GM23338 (cell line): ENCODE results near the gene UBN1. TPM values are rescaled to one million over a fixed set of nuclear protein-coding genes. Genes with fewer than 3 reads are reported as not detected.

Experiments
- ATAC-seq: fragments of 200-7000 bp; cut with Tn5 transposase; 3 replicates; pipeline ENCODE4 v1.9.1; 2020
- DNase-seq: peaks from one replicate; pipeline ENCODE4 v3.0.0-alpha.2; 2015; ENCODE audit warnings: low spot score
- H2AFZ ChIP-seq: fragments of 200-600 bp; sonication (generic); 2 replicates; pipeline ENCODE4 v1.8.0; 2016; ENCODE audit warnings: antibody characterized with exemption, mild to moderate bottlenecking, moderate library complexity
- H3F3A ChIP-seq: fragments of 200-600 bp; sonication (generic); replicated peaks from 2 replicates; pipeline ENCODE4 v1.8.0; 2017; ENCODE audit warnings: antibody characterized with exemption, mixed run types, low read depth
- H3K27ac ChIP-seq: fragments of 200-600 bp; sonication (generic); 2 replicates; pipeline ENCODE4 v1.6.1; 2016; ENCODE audit warnings: low read depth
- H3K27me3 ChIP-seq: fragments of 200-600 bp; sonication (generic); 2 replicates; pipeline ENCODE4 v1.8.0; 2016; ENCODE audit warnings: mild to moderate bottlenecking, mixed run types, moderate library complexity; ENCODE audit not compliant: insufficient read depth
- H3K36me3 ChIP-seq: fragments of 200-600 bp; sonication (generic); 2 replicates; pipeline ENCODE4 v1.8.0; 2016; ENCODE audit warnings: mild to moderate bottlenecking; ENCODE audit not compliant: insufficient read depth
- H3K4me1 ChIP-seq: fragments of 200-600 bp; sonication (generic); 2 replicates; pipeline ENCODE4 v1.8.0; 2016; ENCODE audit warnings: mild to moderate bottlenecking, moderate library complexity; ENCODE audit not compliant: insufficient read depth
- H3K4me2 ChIP-seq: fragments of 200-600 bp; sonication (generic); 2 replicates; pipeline ENCODE4 v1.7.1; 2017; ENCODE audit warnings: mixed run types
- H3K4me3 ChIP-seq: fragments of 200-600 bp; sonication (generic); 2 replicates; pipeline ENCODE4 v1.6.1; 2016; ENCODE audit warnings: mixed run types
- H3K79me2 ChIP-seq: fragments of 200-600 bp; sonication (generic); replicated peaks from 2 replicates; pipeline ENCODE4 v1.8.0; 2017; ENCODE audit warnings: mild to moderate bottlenecking; ENCODE audit not compliant: insufficient read depth
- H3K9me2 ChIP-seq: fragments of 200-600 bp; sonication (generic); 2 replicates; pipeline ENCODE4 v1.8.0; 2017; ENCODE audit not compliant: insufficient read depth
- H4K20me1 ChIP-seq: fragments of 200-600 bp; sonication (generic); replicated peaks from 2 replicates; pipeline ENCODE4 v1.8.0; 2017; ENCODE audit warnings: mild to moderate bottlenecking; ENCODE audit not compliant: insufficient read depth
- H3K27ac Mint-ChIP-seq: 2 replicates; pipeline ENCODE4 v1.8.0; 2020; ENCODE audit warnings: inconsistent platforms, mild to moderate bottlenecking, moderate library complexity, mixed read lengths
- H3K27me3 Mint-ChIP-seq: 3 replicates; pipeline ENCODE4 v1.8.0; 2022; ENCODE audit warnings: low read depth, mild to moderate bottlenecking, moderate library complexity, mixed read lengths, inconsistent platforms; ENCODE audit not compliant: insufficient read depth, poor library complexity
- H3K36me3 Mint-ChIP-seq: 3 replicates; pipeline ENCODE4 v1.8.0; 2021; ENCODE audit warnings: low read depth, mild to moderate bottlenecking, inconsistent platforms, moderate library complexity, mixed read lengths
- H3K4me1 Mint-ChIP-seq: 3 replicates; pipeline ENCODE4 v1.8.0; 2020; ENCODE audit warnings: mild to moderate bottlenecking, inconsistent platforms, mixed read lengths
- H3K4me3 Mint-ChIP-seq: 3 replicates; pipeline ENCODE4 v1.8.0; 2021; ENCODE audit warnings: moderate library complexity, mild to moderate bottlenecking, inconsistent platforms, mixed read lengths
- H3K9me3 Mint-ChIP-seq: 3 replicates; pipeline ENCODE4 v1.8.0; 2020; ENCODE audit warnings: moderate library complexity, mild to moderate bottlenecking, inconsistent platforms, mixed read lengths
- CREB1 ChIP-seq: fragments of 250-450 bp; sonication (Bioruptor Pico); IDR thresholded peaks from 2 replicates; pipeline ENCODE4 v1.5.0; 2020; ENCODE audit warnings: low read depth, mild to moderate bottlenecking, moderate library complexity
- CTCF ChIP-seq, 2 experiments: fragments of 200-600 bp in 1 of 2; sonication (generic) in 1 of 2; conservative IDR thresholded peaks; 2 replicates each; pipeline versions ENCODE4 v1.5.1 to v1.6.1; 2016 to 2017; ENCODE audit warnings: antibody characterized with exemption in 2 of 2, low read depth in 2 of 2, mild to moderate bottlenecking in 2 of 2, moderate library complexity in 1 of 2
- ETS1 ChIP-seq: IDR thresholded peaks from 2 replicates; pipeline ENCODE4 v1.6.1; 2016; ENCODE audit warnings: antibody characterized with exemption
- EZH2 ChIP-seq: fragments of 200-600 bp; sonication (generic); IDR thresholded peaks from one replicate; pipeline ENCODE4 v1.8.0; 2017; ENCODE audit warnings: antibody characterized with exemption, mild to moderate bottlenecking, low read depth; ENCODE audit not compliant: unreplicated experiment
- EZH2phosphoT487 ChIP-seq: fragments of 200-600 bp; sonication (generic); IDR thresholded peaks from one replicate; pipeline ENCODE4 v1.8.1; 2018; ENCODE audit warnings: antibody characterized with exemption; ENCODE audit not compliant: unreplicated experiment
- JUNB ChIP-seq: IDR thresholded peaks from one replicate; pipeline ENCODE4 v1.6.1; 2016; ENCODE audit warnings: antibody characterized with exemption; ENCODE audit not compliant: unreplicated experiment
- NANOG ChIP-seq: IDR thresholded peaks from 2 replicates; pipeline ENCODE4 v1.6.1; 2016; ENCODE audit warnings: antibody characterized with exemption, borderline replicate concordance
- POLR2AphosphoS5 ChIP-seq: IDR thresholded peaks from 2 replicates; pipeline ENCODE4 v1.6.1; 2016; ENCODE audit warnings: antibody characterized with exemption, low read depth
- REST ChIP-seq: IDR thresholded peaks from one replicate; pipeline ENCODE4 v1.6.1; 2018; ENCODE audit warnings: antibody characterized with exemption; ENCODE audit not compliant: unreplicated experiment
- STAT1 ChIP-seq: IDR thresholded peaks from one replicate; pipeline ENCODE4 v1.6.1; 2016; ENCODE audit warnings: antibody characterized with exemption; ENCODE audit not compliant: unreplicated experiment
- ZNF114 ChIP-seq: fragments of 250-450 bp; sonication (Bioruptor Pico); IDR thresholded peaks from 2 replicates; pipeline ENCODE4 v1.5.0; 2020; ENCODE audit warnings: mild to moderate bottlenecking, moderate library complexity
- ZNF331 ChIP-seq: fragments of 250-450 bp; sonication (Bioruptor Pico); IDR thresholded peaks from 2 replicates; pipeline ENCODE4 v1.5.0; 2020; ENCODE audit warnings: low read depth, mild to moderate bottlenecking, moderate library complexity
- ZNF462 ChIP-seq: fragments of 250-450 bp; sonication (Bioruptor Pico); IDR thresholded peaks from 2 replicates; pipeline ENCODE4 v1.5.0; 2020; ENCODE audit warnings: mild to moderate bottlenecking, moderate library complexity
- polyA plus RNA-seq: library from polyadenylated mRNA; unstranded; fragments of >200 nt; fragmentation: Nextera tagmentation; extraction: Ambion mirVana; gene quantifications from 2 replicates; pipeline ENCODE4 v1.2.1, GENCODE V29; 2016
- total RNA-seq: library from RNA; depleted of rRNA; stranded (reverse); fragments of >200 nt; shearing (Covaris generic); gene quantifications from 2 replicates; pipeline ENCODE4 v1.2.3, GENCODE V29; 2014

UBN1 gene
- total and polyA plus RNA-seq, 2 experiments from 2014 or later: 18.3 to 46.8 TPM

- H3K4me3 Mint-ChIP-seq: no peak overlapping the region
- Histone ChIP-seq H3K4me2 (no peak overlapping the region), H4K20me1 (peaks cover 16% of the 10 kb centered on the region), H3K79me2 (no peaks in the 10 kb centered on the region), H3K4me1 (no peaks in the 10 kb centered on the region), H3F3A (no peaks in the 10 kb centered on the region; the same call in 1 of the 2 replicates), H3K4me3 (no peak overlapping the region), H3K9me2 (no peaks in the 10 kb centered on the region), H2AFZ (no peak overlapping the region), H3K27ac (no peak overlapping the region), H3K27me3 (no peaks in the 10 kb centered on the region), H3K36me3 (peaks cover 38% of the 10 kb centered on the region)
- no peaks in the 10 kb centered on the region for H3K4me1 Mint-ChIP-seq
- no peak for ATAC-seq
- H3K36me3 Mint-ChIP-seq: peaks cover 71% of the 10 kb centered on the region
- no peaks in the 10 kb centered on the region for H3K27me3 Mint-ChIP-seq
- no peak for TF ChIP-seq ZNF462 (CRISPR knock-in tag)
- TF ChIP-seq STAT1: no peak
- no peak for TF ChIP-seq EZH2phosphoT487
- TF ChIP-seq REST: no peak
- no peak for TF ChIP-seq ETS1
- TF ChIP-seq NANOG: no peak
- TF ChIP-seq POLR2AphosphoS5: no peak
- no peak for TF ChIP-seq JUNB
- TF ChIP-seq EZH2: no peak
- TF ChIP-seq CTCF (conservative IDR thresholded peaks at IDR 0.05; ENCODE audit: low read depth in 2 of 2): no peak
- TF ChIP-seq ZNF331 (CRISPR knock-in tag): no peak
- no peak for TF ChIP-seq ZNF114 (CRISPR knock-in tag)
- TF ChIP-seq CREB1 (CRISPR knock-in tag): no peak
- H3K9me3 Mint-ChIP-seq: no peaks in the 10 kb centered on the region
- no peak for DNase-seq
- no peak overlapping the region for H3K27ac Mint-ChIP-seq
Measured at GRCh38 chr16:4825196-4825595, 22.1 kb upstream of the UBN1 start.
